ENCODE results near the gene MYG1. TPM values are rescaled to one million over a fixed set of nuclear protein-coding genes. Genes with fewer than 3 reads are reported as not detected.

Gene MYG1
- total RNA-seq, 6 experiments from 2014 or later = 17.6 to 27.1 (median 20.8) TPM

GRCh38 chr12:53302903-53303302, 3.4 kb downstream of the MYG1 start:
- no peak overlapping the region for H3K4me3 ChIP-seq
- peaks cover 0 to 37% (median 15%) of the 10 kb centered on the region in 4 donors for H3K36me3 ChIP-seq
- no peaks in the 10 kb centered on the region for H3K9me3 ChIP-seq
- ATAC-seq (no peak), DNase-seq (no peak)
- H3K27ac ChIP-seq = no peak overlapping the region
- H3K4me1 ChIP-seq = peaks cover 0 to 12% (median 5%) of the 10 kb centered on the region in 4 donors
- WGBS (ENCODE audit: insufficient coverage, low coverage, low lambda C conversion rate, missing lambda C conversion rate) = 98% methylated on average over 5 of the region's 5 CpGs
- intact Hi-C loops (cut with DNase I) = no loop called here
- TF ChIP-seq POLR2A (IDR thresholded peaks at IDR 0.05) (no peak), CTCF (IDR thresholded peaks at IDR 0.05) (no peak)
- H3K27me3 ChIP-seq = no peaks in the 10 kb centered on the region

GRCh38 chr12:53306826-53307225, 7.3 kb downstream of the MYG1 start:
- peaks cover 0 to 57% (median 14%) of the 10 kb centered on the region in 4 donors for H3K36me3 ChIP-seq

GRCh38 chr12:53308276-53308675, 8.8 kb downstream of the MYG1 start:
- WGBS (ENCODE audit: insufficient coverage, low coverage, low lambda C conversion rate, missing lambda C conversion rate) = 57% methylated on average over 4 of the region's 4 CpGs
- TF ChIP-seq POLR2A (IDR thresholded peaks at IDR 0.05) = no peak
- TF ChIP-seq CTCF (IDR thresholded peaks at IDR 0.05) = no peak
- no peak for DNase-seq
- Histone ChIP-seq H3K27ac (no peak overlapping the region), H3K4me3 (no peak overlapping the region), H3K4me1 (no peaks in the 10 kb centered on the region), H3K36me3 (peaks cover 0 to 53% (median 8%) of the 10 kb centered on the region in 4 donors), H3K27me3 (no peaks in the 10 kb centered on the region), H3K9me3 (no peaks in the 10 kb centered on the region)
- intact Hi-C loops (cut with DNase I) = no loop called here
- no peak for ATAC-seq

More at GRCh38 chr12:53306826-53307225, 7.3 kb downstream of the MYG1 start:
- ATAC-seq = no peak
- intact Hi-C loops (cut with DNase I) = no loop called here
- Histone ChIP-seq H3K9me3 (no peaks in the 10 kb centered on the region), H3K4me3 (no peak overlapping the region), H3K27me3 (no peaks in the 10 kb centered on the region), H3K4me1 (no peaks in the 10 kb centered on the region), H3K27ac (no peak overlapping the region)
- TF ChIP-seq POLR2A (IDR thresholded peaks at IDR 0.05) (no peak), CTCF (IDR thresholded peaks at IDR 0.05) (no peak)
- DNase-seq = no peak
- no CpG with 5 or more reads among the region's 10 CpGs for WGBS (ENCODE audit: insufficient coverage, low coverage, low lambda C conversion rate, missing lambda C conversion rate)

GRCh38 chr12:53313996-53314395, 14.5 kb downstream of the MYG1 start:
- no peak overlapping the region for H3K4me3 ChIP-seq
- peaks cover 0 to 55% (median 17%) of the 10 kb centered on the region in 4 donors for H3K36me3 ChIP-seq
- WGBS (ENCODE audit: insufficient coverage, low coverage, low lambda C conversion rate, missing lambda C conversion rate) = 67% methylated on average over 2 of the region's 3 CpGs
- H3K9me3 ChIP-seq = no peaks in the 10 kb centered on the region
- H3K27me3 ChIP-seq = no peaks in the 10 kb centered on the region
- DNase-seq = no peak
- TF ChIP-seq POLR2A (IDR thresholded peaks at IDR 0.05) = no peak
- no peak for TF ChIP-seq CTCF (IDR thresholded peaks at IDR 0.05)
- intact Hi-C loops (cut with DNase I) = no loop called here
- H3K27ac ChIP-seq = no peak overlapping the region
- ATAC-seq = no peak
- no peaks in the 10 kb centered on the region for H3K4me1 ChIP-seq
